Fibroblast of upper back skin (primary cell): ENCODE measurements around the gene KIFC3.
"Not testable (repeated sequence)": the region's sequence is repeated elsewhere in the genome, so short reads cannot be mapped to it uniquely, and the experiment has no call there.

ENCODE experiments used
- DNase-seq: peaks from one replicate; pipeline ENCODE4 v3.0.0-alpha.2; 2013

Gene KIFC3, protein sequence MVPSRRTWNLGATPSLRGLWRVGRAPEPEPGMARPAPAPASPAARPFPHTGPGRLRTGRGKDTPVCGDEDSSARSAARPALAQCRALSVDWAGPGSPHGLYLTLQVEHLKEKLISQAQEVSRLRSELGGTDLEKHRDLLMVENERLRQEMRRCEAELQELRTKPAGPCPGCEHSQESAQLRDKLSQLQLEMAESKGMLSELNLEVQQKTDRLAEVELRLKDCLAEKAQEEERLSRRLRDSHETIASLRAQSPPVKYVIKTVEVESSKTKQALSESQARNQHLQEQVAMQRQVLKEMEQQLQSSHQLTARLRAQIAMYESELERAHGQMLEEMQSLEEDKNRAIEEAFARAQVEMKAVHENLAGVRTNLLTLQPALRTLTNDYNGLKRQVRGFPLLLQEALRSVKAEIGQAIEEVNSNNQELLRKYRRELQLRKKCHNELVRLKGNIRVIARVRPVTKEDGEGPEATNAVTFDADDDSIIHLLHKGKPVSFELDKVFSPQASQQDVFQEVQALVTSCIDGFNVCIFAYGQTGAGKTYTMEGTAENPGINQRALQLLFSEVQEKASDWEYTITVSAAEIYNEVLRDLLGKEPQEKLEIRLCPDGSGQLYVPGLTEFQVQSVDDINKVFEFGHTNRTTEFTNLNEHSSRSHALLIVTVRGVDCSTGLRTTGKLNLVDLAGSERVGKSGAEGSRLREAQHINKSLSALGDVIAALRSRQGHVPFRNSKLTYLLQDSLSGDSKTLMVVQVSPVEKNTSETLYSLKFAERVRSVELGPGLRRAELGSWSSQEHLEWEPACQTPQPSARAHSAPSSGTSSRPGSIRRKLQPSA

DNA sequence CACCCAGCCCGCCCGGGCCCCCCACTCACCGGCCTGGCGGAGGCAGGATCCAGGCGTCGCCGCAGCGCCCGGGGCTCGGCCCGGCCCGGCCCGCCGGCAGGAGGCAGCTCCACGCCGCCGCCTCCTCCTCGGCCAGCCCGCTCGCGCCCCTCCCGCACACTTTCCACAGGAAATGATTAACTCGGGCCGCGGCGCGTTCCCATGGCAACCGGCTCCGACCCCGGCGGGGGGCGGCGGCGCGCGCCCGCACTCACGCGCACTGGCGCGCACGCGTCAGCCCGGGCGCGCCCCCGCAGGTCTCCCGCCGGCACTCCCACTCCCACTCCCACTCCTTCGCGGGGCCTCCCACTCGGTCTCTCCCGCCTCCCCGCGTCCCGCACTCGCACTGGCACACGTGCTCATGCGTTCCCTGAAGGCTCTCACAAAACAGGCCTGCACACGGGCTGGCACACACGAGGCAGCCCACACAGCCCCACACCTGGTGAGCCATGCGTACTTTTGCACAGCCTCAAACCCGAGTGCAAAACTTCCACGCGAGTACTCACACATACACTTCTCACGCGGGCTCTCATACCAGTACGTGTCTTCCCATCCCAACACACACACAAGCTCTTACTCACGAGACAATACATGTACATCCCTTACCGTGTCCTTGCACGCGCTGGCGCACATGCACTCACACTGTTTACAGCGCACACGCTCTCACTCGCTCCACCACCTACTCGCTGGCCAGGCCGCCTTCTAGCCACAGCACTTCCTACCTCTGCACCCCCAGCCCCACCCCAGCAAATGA lies at the start of gene KIFC3:
KIFC3 (minus strand) TSS at position 151 of the 793 bp plus-strand sequence. CDS start 4,248 bp downstream, outside the sequence.
- peak; percentile 78 for DNase-seq

DNA sequence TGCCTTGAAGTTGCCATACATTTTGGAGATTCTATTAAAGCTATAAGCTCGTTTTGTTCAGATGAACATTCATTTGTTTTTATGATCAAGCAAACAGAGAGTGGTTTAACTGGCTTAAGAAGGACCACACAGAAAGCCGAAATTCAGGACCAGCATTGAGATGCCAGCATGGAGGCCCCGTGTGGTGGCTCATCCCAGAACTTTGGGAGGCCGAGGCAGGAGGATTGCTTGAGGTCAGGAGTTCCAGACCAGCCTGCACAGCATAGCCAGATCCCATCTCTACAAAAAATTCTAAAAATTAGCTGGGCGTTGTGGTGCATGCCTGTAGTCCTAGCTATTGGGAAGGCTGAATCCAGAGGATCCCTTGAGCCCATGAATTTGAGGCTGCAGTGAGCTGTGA lies 45.9 kb upstream of the KIFC3 start:
- DNase-seq: no peak

DNA sequence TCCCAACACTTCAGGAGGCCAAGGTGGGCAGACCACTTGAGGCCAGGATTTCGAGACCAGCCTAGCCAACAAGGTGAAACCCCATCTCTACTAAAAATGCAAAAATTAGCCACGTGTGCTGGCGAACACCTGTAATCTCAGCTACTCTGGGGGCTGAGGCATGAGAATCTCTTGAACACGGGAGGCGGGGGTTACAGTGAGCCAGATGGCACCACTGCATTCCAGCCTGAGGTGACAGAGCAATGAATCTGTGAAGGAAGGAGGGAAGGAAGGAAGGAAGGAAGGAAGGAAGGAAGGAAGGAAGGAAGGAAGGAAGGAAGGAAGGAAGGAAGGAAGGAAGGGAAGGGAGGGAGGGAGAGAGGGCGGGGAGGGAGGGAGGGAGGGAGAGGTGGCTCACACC lies 44.6 kb upstream of the KIFC3 start:
- not testable (repeated sequence) for DNase-seq

DNA sequence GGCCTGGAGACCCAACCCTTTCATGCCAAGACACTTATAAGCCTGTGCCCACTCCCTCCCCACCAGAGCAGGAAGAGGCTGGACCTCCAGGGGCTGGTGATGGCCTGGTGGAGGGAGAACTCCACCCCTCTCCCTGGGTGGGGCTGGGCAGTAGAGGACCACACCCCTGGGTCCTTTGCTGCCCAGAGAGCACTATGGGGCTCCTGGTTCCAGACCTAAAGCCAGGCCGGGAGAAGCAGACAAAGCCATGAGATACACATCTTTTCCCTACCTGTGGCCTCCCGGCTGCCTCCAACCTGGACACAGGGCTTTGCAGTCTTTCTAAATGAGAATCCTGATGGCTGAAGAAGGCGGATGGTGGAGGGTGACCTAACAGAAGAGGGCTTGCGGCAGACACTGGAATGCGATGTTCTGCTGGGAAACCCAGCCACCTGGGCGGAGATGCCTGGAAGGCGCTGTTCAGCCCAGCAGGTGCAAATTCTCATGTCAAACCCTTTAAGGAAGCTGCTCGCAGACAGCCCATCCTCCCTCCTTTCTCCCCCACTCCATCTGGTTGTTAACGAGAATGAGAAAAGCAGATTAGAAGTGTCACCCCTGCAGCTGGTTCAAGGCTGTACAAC lies 43.9 kb upstream of the KIFC3 start:
- no peak for DNase-seq

DNA sequence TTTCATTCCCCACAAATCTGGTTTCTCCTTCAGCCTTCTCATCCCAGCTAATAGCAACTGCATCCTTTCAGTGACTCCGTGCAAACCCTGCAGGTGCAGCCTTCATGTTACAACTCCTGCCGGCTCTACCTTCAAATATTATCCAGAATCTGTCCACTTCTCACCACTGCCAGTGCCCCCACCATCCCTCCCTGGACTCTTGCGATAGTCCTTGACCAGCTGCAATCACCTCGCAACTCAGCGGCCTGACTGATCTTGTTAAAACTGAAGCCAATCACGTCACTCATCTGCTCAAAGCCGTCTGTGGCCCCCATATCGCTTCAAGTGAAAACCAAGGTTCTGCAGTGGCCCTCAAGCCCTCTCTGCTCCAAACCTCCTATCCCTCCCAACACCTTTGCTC lies 42.8 kb upstream of the KIFC3 start:
- no peak for DNase-seq

DNA sequence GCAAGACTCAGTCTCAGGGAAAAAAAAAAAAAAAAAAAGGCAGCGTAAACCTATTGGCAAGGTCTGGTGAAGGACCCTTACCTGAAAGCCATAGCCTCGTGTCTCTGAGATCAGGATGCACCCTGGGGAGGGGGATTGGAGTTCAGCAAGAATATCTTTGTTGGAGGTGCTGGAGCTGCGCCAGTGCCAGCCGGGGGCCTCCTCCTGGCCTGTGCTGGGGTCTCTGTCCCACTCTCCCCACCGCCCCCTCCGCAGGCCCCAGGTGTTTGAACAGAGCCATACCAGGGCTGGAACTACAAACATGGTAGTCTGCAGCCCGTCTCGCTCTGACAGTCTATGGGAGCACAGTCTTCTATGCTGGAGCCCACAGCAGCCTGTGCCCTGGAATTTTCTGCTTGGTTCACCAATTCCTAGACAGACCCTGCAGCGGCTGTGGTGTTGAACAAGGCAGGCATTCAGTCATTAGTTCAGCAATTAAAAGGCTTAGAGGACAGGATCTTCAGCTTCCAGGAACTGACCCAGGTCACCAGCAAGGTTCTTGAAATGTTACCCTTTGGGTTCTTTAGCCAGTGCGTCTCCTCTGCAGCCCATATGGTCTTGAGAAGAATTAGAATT lies 42.2 kb upstream of the KIFC3 start:
- DNase-seq: no peak

DNA sequence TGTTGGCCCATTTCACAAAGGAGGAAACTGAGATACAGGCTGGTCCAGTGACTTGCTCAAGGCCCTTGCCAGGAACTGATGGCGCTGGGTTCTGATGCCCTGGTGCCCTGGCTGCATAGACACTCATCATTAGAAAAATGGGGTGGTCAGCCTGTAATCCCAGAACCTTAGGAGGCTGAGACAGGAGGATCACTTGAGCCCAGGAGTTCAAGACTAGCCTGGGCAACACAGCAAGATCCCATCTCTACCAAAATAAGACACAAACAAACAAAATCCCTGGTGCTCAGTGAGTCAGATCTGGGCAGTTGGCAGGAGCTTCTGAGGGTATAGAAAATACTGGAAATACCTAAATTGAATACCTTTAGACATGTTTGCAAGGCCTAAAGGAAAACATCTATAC lies 41.1 kb upstream of the KIFC3 start:
- no peak for DNase-seq

DNA sequence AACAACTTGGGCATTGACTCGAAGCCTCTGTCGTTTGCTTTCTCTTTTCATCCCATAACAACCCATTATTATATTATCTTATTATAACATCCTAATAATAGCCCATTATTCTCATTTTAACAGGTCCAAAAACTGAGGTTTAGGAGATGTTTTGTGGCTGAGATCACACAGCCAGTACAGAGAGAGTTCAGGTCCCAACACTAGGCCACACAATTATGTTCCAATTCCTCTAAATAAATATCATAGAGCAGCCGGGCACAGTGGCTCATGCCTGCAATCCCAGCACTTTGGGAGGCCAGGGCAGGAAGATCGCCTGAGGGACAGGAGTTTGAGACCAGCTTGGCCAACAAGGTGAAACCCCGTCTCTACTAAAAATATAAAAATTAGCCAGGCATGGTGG lies 40.3 kb upstream of the KIFC3 start:
- no peak for DNase-seq

DNA sequence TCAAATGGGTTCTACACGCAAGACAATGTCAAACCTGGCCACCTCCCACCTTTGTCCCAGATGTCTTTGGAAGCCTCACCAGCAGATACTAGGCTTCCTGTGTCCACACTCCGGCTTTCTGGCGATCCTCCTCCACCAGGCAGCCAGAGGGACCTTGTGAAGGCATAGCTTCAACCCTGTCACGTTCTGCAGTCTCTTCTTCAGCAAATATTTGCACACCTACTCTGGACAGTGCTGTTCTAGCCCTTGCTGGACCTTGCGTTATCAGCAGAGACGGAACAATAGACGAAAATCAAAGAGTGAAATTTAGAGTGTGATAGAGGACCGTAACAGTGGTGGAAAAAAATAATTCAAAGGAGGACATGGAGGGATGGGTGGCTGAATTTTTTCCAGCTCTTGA lies 38.5 kb upstream of the KIFC3 start:
- no peak for DNase-seq

DNA sequence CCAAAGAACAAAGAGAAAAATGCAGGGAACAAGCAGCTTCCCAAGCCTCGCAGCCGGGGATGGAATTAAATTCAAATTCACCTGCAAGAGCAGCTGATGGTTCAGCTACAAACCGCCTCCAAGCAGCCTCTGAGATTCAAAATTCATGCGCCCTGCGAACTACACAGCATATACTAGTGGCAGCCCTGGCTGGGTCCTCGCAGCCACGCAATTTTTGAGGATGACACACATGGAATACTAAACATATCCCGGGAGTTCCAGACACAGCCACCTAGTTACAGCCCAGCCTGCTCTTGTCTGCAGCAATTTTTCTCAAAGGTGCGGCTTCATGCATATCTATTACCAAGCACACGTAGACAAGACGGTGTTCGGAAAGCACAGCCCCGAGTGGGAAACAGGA lies 35.9 kb upstream of the KIFC3 start:
- DNase-seq: no peak

DNA sequence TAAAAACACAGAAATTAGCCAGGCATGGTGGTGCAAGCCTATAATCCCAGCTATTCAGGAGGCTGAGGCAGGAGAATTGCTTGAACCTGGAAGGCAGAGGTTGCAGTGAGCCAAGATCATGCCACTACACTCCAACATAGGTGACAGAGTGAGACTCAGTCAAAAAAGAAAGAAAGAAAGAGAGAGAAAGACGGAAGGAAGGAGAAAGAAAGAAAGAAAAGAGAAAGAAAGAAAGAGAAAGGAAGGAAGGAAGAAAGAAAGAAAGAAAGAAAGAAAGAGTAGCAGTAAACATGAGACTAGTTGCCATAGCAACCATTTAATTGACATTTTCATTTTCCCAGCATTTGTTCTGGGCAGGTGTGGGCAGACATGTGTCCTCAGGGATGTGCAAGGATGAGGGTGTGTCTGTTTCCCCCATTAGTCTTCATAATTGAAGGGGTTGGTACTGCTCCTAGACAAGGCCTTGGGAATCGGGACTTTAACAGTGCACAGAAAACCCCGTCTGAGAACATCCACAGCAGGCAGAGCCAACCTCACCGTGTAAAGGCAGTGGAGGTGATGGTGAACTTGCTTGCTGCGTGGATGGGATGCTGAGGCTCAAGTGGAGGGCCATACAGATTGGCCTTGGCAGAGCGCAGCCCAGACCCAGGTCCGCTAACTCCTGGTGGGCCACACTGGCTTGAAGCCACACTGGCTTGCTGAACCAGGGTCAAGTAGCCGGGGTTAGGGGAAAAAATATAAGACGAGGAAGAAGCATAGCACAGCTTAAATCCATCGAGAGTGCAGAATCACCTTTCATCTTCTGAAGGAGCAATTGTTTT lies 35.2 kb upstream of the KIFC3 start:
- no peak for DNase-seq

DNA sequence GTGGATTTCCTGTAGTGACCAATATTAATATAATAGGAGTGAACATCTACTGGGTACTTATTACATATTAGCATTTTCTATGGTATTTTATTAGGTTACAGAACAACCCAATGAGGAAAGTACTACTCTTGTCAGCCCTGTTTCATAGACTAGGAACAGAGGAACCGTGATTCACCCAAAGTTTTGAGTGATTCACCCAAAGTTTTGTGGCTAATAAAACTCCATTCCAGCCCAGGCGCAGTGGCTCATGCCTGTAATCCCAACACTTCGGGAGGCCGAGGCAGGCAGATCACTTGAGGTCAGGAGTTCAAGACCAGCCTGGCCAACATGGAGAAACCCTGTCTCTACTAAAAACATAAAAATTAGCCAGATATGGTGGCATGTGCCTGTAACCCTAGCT lies 33.1 kb upstream of the KIFC3 start:
- DNase-seq: peak; percentile 65

DNA sequence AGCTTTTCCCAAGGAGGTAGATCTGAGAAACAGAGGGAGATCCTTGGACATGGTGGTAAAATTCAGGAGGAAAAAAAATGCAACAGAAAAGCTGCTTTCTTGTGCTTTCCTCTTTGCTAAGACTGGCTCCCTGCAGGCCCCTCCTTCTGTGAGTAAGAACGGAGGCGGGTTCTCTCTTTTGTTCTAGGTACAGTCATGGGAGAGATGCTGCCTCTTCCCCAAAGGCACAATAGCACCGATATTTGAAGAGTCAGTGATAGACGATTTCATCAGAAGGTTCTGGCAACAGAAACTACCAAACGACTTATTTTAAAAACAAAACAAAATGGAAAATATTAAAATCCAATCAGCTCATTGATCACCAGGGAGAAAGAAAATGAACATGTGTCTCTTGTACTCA lies 32.6 kb upstream of the KIFC3 start:
- peak; percentile 33 for DNase-seq

DNA sequence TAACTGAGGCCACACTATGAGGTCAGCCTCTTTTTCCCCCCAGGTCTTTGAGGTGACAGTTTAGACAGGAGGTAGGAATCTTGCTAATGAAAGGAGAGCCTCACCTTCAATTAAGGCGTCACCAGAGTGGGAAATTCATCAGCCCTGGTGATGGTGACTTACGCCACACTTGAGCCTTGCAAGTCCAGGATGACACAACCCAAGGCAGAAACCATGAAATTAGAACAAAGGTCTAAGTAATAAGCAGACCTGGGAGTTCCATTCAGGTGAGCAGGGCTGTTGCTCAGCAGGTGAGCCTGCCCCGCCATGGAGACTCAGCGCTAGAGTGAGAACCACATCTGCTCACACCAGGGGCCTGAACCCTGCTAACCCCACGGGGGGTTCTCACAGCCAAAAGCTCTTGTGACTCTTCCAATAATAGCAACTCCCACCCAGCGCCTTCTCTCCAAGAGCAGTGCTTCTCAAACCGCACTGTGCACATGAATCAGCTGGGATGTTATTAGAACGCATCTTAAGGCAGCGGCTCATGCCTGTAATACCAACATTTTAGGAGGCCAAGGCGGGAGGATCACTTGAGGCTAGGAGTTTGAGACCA lies 28.7 kb upstream of the KIFC3 start:
- no peak for DNase-seq

DNA sequence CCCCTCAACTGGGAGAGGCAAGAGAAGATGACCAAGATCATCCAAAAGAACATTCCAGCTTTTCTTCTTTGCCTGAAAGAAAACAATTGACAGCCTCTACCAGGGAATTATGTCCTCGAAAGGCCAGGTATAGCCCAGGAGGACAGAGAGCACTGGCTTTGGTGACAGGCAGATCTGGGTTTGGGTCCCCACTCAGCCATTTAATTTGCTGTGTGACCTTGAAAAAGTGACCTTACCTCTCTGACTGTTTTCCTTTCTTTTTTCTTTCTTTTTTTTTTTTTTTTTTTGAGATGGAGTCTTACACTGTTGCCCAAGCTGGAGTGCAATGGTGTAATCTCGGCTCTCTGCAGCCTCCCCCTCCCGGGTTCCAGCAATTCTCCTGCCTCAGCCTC lies 27.7 kb upstream of the KIFC3 start:
- no peak for DNase-seq

DNA sequence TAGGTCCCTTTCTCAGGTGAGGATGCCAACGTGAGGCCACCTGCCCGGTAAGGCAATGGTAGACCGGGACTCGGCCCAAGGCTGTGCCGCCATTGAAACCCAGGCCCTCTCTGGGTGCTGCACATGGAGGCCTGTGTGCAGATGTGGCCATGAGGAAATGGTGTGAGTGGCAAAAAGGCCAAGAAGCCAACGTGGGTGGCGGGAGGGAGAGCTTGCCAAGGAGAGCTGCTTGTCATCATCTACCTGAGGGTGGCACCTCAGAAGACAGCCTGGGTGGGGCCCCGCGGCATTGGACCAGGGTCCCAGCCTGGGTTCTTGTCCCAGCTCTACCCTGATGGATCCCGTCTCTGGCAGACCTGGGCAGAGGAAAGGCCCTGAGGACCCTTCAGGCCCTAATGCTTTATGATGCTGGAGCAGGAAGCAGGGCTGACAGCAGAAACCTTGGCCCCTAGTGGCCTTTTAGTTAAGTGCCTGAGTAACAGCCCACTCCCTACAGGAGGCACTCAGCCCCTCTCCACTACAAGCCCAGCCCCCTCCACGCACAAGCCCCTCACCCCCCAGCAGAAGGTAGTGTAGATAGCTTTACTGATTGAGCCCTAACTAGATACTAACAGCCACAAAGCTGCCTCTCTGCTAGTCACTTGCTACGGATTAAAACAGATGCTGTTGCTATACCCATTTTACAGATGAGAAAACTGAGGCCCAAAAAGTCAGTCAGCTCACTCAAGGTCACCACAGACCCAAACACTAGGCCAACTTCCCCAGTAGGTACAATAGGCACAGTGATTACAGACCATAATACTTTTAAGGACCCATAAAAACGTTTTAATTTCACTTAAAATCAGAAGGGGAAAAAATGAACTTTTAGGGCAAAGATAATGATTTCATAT lies 26.2 kb upstream of the KIFC3 start:
- no peak for DNase-seq

DNA sequence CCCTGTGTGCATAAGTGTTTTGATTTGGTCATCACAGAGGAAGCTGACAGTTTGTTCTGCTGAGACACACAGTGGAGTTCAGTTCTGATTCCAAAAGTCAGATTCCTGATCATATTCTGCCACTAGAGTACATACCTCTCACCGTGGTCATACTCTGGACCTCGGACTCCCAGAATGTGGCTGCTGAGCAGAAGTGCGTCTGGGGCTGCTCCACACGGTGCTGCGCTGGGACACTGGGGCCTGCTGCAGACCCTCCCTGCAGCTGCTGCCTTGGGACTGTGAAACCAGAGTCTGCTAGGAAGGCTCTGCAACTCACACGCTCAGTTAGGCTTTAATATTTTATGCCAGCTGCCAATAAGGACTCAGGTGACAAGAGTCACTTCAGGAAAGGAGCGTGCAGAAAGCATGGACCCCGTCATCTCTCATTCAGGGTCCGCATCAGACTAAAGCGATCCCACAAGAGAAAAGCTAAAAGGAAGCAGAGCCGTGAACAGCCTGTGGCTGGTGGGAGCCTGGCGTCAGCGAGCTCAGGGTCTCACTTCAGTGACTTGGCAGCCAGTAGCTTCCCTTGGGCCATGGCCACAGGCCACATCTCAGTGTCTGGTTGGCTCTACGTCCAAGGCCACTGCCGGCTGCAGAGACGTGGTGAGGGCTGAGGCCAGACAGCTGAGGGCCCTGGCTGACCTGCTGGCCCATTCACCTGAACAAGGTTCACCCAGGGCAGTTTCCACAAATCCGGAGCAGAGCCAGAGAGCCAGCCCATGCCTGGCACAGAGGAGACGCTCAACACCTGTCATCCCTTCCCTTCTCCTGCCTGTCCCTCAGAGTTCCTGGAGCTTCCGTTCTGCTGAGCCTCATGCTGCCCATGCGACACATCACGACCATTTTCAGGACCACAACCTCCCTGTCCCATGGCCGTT lies 24.7 kb upstream of the KIFC3 start:
- DNase-seq: no peak

DNA sequence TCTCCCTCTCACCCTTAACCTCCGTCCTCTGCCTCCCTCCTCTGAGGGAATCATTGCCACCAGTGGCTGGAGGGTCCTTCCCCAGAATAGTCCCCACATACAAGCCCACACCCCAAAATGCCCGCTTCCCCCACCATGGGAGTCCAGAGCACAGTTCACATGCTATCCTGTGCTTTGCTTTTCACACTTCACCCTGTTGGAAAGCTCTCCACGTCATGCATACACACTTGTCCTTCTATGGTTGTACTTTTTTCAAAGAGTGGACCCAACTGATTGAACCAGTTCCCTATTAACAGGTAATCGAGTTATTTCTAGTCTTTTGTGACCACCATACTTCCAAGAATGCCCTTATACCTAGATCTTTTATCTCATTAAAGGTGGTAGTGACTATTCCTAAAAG lies 23.8 kb upstream of the KIFC3 start:
- DNase-seq: no peak
